Measurements from ENCODE around the gene PCDHGC4. TPM values are rescaled to one million over a fixed set of nuclear protein-coding genes. Genes with fewer than 3 reads are reported as not detected.

The PCDHGC4 gene
- total RNA-seq, 1 experiment from 2014 or later: 4.3 TPM

GRCh38 chr5:141495453-141495811, 10.6 kb downstream of the PCDHGC4 start:
- Histone ChIP-seq H3K79me1 (ENCODE audit: insufficient read depth, low read depth, low read length, poor library complexity, severe bottlenecking) (no peaks in the 10 kb centered on the region), H3K27me3 (ENCODE audit: insufficient read depth, low read length) (peaks cover 4% of the 10 kb centered on the region; the same call in 1 of the 2 replicates), H2BK12ac (ENCODE audit: insufficient read length, low read depth, low read length) (no peak overlapping the region), H2BK120ac (ENCODE audit: low read depth, low read length, poor library complexity, severe bottlenecking) (no peak overlapping the region), H3K9me3 (ENCODE audit: control insufficient read depth, low read depth, low read length) (no peaks in the 10 kb centered on the region), H3K14ac (ENCODE audit: insufficient read depth, low read length) (no peak overlapping the region), H3K4me1 (ENCODE audit: insufficient read depth, low read length) (peaks cover 14% of the 10 kb centered on the region), H3K56ac (ENCODE audit: insufficient read length, low read depth, low read length) (no peak overlapping the region), H4K5ac (ENCODE audit: insufficient read length, low read depth, low read length) (no peak overlapping the region), H3T11ph (ENCODE audit: low read length) (no peak overlapping the region), H2BK15ac (ENCODE audit: low read depth, low read length) (no peak overlapping the region), H3K18ac (ENCODE audit: insufficient read length, low read depth, low read length) (no peak overlapping the region), H2BK5ac (ENCODE audit: insufficient read length, low read length) (no peak overlapping the region), H2AK5ac (ENCODE audit: insufficient read length, low read length) (no peak overlapping the region), H2AFZ (ENCODE audit: low read length) (no peak overlapping the region), H4K8ac (replicated peaks; ENCODE audit: insufficient read length, low read depth, low read length) (no peak overlapping the region), H3K23ac (ENCODE audit: insufficient read length, low read depth, low read length) (no peak overlapping the region), H3K4me2 (ENCODE audit: insufficient read depth, insufficient read length, low read length) (peak overlapping the region; percentile 38), H4K20me1 (ENCODE audit: control insufficient read depth, insufficient read depth, insufficient read length) (no peaks in the 10 kb centered on the region), H4K91ac (ENCODE audit: insufficient read length, low read depth, low read length) (no peak overlapping the region), H3K4ac (ENCODE audit: low read depth, low read length) (no peak overlapping the region), H3K9ac (ENCODE audit: extremely low read depth, insufficient read length, low read length) (no peak overlapping the region), H2BK20ac (ENCODE audit: low read depth, low read length, poor library complexity, severe bottlenecking) (no peak overlapping the region), H3K27ac (ENCODE audit: insufficient read length, low read depth, low read length) (no peak overlapping the region), H3K23me2 (ENCODE audit: insufficient read length, low read depth, low read length, poor library complexity, severe bottlenecking) (peaks cover 14% of the 10 kb centered on the region), H3K79me2 (ENCODE audit: insufficient read depth, low read length) (no peaks in the 10 kb centered on the region)
- Mint-ChIP-seq H3K27ac (peak overlapping the region; percentile 1 to 17 (median 2); a peak in 3 of 7 replicates), H3K27me3 (ENCODE audit: low read depth) (peaks cover 2% of the 10 kb centered on the region; the same call in 1 of the 2 replicates), H3K36me3 (ENCODE audit: insufficient read depth in 1 of 3, low read depth in 3 of 3) (peaks cover 6 to 17% (median 15%) of the 10 kb centered on the region in 3 experiments; a peak in 5 of 7 replicates), H3K4me3 (peak overlapping the region; percentile 3 to 33; a peak in 3 of 5 replicates), H3K9me3 (no peaks in the 10 kb centered on the region), H3K4me1 (peaks cover 27 to 28% of the 10 kb centered on the region in 2 experiments)
- no peak for DNase-seq
- TF ChIP-seq CTCF (conservative IDR thresholded peaks at IDR 0.05): no peak
- WGBS (ENCODE audit: extremely low coverage, insufficient read length, low lambda C conversion rate): no CpG with 5 or more reads among the region's 8 CpGs
